IMR-90 (cell line): ENCODE data around the gene C3.
A peak's percentile ranks its signal among the peaks of the same experiment; 100 is the strongest.

Experiments used
- CEBPB ChIP-seq: IDR thresholded peaks from 2 replicates; pipeline ENCODE4 v1.6.1; 2012; ENCODE audit warnings: low read depth, low read length, improper control_type of control experiment
- CTCF ChIP-seq: conservative IDR thresholded peaks from 2 replicates; pipeline ENCODE4 v1.5.1; 2012; ENCODE audit warnings: mild to moderate bottlenecking, low read depth, low read length, improper control_type of control experiment
- ELK1 ChIP-seq: fragments of 150-350 bp; IDR thresholded peaks from 2 replicates; pipeline ENCODE4 v1.6.1; 2016; ENCODE audit warnings: low read depth, mild to moderate bottlenecking, low read length, moderate library complexity, borderline replicate concordance
- MXI1 ChIP-seq: IDR thresholded peaks from 2 replicates; pipeline ENCODE4 v1.6.1; 2012; ENCODE audit warnings: low read depth, mild to moderate bottlenecking, low read length, moderate library complexity, borderline replicate concordance
- POLR2A ChIP-seq: IDR thresholded peaks from 2 replicates; pipeline ENCODE4 v1.6.1; 2012; ENCODE audit warnings: mild to moderate bottlenecking, low read depth, low read length
- RFX5 ChIP-seq: IDR thresholded peaks from 2 replicates; pipeline ENCODE4 v1.8.0; 2012; ENCODE audit warnings: low read depth, mild to moderate bottlenecking, low read length, moderate library complexity
- SMC3 ChIP-seq: fragments of 150-350 bp; IDR thresholded peaks from 2 replicates; pipeline ENCODE4 v1.6.1; 2016; ENCODE audit warnings: low read depth, mild to moderate bottlenecking, antibody characterized with exemption, low read length, moderate library complexity
- USF2 ChIP-seq: fragments of 150-350 bp; IDR thresholded peaks from 2 replicates; pipeline ENCODE4 v1.6.1; 2017; ENCODE audit warnings: mild to moderate bottlenecking, antibody characterized with exemption, low read length, low read depth

GRCh38 chr19:6723108-6723618 is 2.7 kb upstream of the C3 start:
- TF ChIP-seq CTCF (no peak), SMC3 (no peak), USF2 (no peak), CEBPB (peak; percentile 89), RFX5 (no peak), POLR2A (no peak), ELK1 (no peak), MXI1 (no peak)
